HG03060 (cell line): Measurements from ENCODE around the gene EP300.

Experiments used
- ATAC-seq: cut with Tn5 transposase; IDR thresholded peaks from one replicate; pipeline ENCODE4 v1.9.1; 2021; ENCODE audit warnings: low read depth, moderate number of reproducible peaks; ENCODE audit not compliant: unreplicated experiment

Gene EP300

GRCh38 chr22:41203118-41203517 lies 110.7 kb downstream of the EP300 start:
- no peak for ATAC-seq

DNA sequence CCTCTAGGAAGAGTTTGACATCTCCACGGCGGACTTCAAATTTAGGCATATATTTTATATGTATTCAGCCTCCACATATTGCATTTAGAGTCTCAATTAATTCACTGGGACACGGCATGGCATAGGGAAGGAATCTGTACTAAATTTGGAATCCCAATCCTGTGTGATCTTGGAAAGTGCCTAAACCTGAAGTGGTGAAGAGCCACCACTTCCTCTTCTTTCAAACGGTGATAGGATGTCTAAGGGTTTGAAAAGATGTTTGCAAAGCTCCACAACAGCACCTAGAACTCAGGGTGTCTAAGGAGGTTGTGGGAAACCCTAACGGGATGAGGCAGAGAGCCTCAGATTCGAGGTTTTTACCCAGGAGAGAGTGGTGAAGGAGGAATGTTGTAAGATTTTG lies 111.7 kb downstream of the EP300 start:
- ATAC-seq, result no peak

DNA sequence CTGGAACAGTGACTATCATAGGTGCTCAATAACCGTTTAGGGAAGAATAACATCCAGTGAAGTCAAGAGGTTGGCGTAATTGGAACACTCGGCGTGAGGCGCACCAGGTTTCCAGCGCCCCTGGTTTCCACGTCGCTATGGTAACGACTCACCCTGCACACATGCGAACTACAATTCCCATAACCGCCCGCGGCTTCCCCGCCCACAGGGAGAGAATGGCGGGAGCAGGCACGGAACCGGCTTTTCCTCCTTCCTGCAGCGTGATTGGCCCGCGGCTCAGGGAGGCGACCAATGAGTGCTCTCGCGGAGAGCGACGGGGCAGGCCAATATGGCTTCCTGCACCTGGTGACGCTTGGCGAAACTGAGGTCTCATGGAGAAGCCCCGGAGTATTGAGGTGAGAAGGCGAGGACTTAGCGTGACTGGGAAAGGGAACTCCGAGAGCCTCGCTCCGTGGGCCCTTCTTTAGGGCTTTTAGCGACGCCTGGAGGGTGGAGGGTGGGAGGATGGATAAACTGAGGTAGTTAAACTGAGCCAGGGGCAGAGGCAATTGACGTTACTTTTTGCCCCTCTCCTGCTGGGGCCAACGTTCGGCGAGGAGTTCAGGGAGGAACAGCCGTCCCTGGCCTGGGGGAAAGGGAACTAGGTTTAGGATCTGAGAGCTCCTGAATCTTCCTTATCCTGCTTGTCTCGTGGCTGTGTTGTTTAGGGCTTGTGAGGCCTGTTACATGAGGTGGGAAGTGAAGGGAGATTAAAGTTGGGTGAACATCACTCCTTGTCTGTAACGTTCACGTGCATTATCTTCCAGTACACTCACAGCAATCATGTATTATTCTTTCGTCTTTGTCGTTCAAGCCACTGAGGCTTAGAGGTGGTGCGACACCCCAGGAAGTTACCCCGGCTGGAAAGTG lies 112.9 kb downstream of the EP300 start, which contains the start of gene L3MBTL2:
Gene L3MBTL2, plus strand, starts transcription at position 321 of the 909 bp plus-strand sequence. Its CDS starts 51 bp downstream, at position 372.
- peak; percentile 77 for ATAC-seq

- ATAC-seq, result no peak
Observed at GRCh38 chr22:41206719-41207118, 114.3 kb downstream of the EP300 start.

GRCh38 chr22:41215409-41215808 lies 123.0 kb downstream of the EP300 start:
- no peak for ATAC-seq

DNA sequence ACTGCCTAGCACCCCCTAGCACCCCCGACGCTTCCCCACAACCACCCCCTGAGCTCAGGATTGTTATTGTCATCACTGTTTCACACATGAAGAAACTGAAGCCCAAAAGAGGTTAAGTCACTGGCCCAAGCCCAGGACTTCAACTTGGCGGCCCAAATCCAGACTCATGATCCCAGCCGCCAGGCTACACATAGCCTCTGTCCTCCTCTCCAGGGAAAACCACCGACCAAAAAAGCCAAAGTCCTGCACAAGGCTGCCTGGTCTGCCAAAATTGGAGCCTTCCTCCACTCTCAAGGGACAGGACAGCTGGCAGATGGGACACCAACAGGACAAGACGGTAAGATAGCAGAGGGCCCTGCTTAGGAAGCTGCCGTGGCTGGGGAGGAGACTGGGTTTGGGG lies 123.5 kb downstream of the EP300 start:
- no peak for ATAC-seq

- no peak for ATAC-seq
Observed at GRCh38 chr22:41216984-41217383, 124.6 kb downstream of the EP300 start.

GRCh38 chr22:41217553-41218157 lies 125.3 kb downstream of the EP300 start:
- no peak for ATAC-seq

GRCh38 chr22:41222846-41223507 lies 130.6 kb downstream of the EP300 start:
- no peak for ATAC-seq

DNA sequence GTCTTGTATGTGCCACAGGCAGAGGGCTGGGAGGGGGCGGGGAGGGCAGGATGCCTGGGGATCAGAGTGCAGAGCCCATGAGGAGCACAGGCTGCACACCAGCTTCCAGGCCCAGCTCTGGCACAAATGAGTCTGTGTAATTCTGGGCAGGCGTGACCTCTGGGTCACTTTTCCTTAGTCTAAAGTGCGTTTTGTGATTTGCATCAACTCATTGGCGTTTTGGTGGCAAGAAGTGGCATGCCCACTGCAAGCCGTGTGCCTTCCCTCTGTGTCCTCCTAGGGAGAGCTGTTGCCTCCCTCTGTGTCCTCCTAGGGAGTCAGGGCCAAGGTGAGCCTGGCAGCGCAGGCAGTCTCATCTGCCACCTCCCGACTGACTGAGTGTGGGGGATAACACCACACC lies 131.1 kb downstream of the EP300 start:
- ATAC-seq, result no peak

DNA sequence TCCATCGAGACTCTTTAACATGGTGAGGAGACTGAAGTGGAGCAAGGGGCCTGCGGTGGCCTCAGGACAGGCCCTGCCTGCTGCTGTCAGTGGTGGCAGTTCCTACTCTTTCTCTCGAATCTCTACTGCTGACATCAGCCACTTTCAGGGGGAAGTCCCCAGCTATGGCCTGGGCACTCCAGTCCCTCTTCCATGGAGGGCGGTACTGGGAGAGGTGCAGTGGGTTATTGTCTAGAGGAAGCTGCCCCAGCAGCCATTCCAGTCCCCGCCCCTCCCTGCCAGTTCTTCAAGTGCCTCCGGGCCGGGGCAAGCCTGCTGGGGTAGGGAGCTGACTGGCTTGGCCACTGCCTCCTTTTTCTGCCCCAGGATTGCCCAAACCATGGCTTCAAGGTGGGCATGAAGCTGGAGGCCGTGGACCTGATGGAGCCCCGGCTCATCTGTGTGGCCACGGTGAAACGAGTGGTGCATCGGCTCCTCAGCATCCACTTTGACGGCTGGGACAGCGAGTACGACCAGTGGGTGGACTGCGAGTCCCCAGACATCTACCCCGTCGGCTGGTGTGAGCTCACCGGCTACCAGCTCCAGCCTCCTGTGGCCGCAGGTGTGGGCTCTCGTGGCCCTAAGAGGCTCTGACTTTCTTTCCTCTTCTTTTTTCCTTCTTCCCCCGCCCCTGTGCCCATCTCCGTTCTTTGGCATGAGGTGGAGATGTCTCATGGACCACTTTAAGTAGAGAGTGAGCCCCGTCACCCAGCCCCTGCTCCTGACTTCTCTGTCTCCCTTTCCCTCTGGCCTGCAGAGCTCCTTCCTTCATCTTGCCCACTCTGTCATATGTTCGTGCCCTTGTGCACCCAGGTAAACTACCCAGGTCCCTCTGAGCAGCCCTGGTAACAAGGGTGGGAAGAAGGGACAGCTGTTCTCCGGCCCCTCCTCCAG lies 134.6 kb downstream of the EP300 start:
- no peak for ATAC-seq

DNA sequence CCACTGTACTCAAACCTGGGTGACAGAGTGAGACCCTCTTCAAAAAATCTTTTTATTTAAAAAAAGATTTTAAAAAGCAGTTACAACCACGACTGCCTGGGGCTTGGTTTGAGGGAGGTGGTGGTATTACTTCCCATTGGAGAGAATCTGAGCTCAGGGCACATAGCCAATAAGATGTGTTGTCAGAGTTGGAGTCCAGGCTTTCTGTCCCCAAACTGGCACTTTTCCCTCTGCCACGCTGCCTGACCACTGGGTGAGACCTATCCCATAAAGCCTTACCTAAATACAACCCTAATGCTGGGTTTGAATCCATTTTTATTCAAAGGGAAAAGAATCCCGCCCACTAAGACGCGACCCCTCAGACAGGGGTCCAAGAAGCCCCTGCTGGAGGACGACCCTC lies 136.8 kb downstream of the EP300 start:
- ATAC-seq, result no peak
